Liver (tissue), 3 donors: Measurements from ENCODE around the gene CFAP97.
A peak's percentile ranks its signal among the peaks of the same experiment; 100 is the strongest.

ENCODE experiments used
- EGR1 ChIP-seq, 2 donors: IDR thresholded peaks; 2 replicates each; pipeline ENCODE4 v1.6.1; 2016 to 2018; ENCODE audit warnings: antibody characterized with exemption in 2 of 2, low read depth in 2 of 2
- FOXA1 ChIP-seq: IDR thresholded peaks from 2 replicates; pipeline ENCODE4 v1.6.1; 2016; ENCODE audit warnings: antibody characterized with exemption
- HNF4G ChIP-seq: IDR thresholded peaks from 2 replicates; pipeline ENCODE4 v1.6.1; 2016; ENCODE audit warnings: antibody characterized with exemption
- JUND ChIP-seq, 2 donors: IDR thresholded peaks; 2 replicates each; pipeline ENCODE4 v1.6.1; 2016; ENCODE audit warnings: antibody characterized with exemption in 2 of 2
- RAD21 ChIP-seq, 2 donors: IDR thresholded peaks; 2 replicates each; pipeline ENCODE4 v1.6.1; 2016; ENCODE audit warnings: antibody characterized with exemption in 2 of 2, mild to moderate bottlenecking in 2 of 2
- RXRA ChIP-seq, 2 donors: IDR thresholded peaks; 2 replicates each; pipeline ENCODE4 v1.6.1; 2017 to 2018; ENCODE audit warnings: antibody characterized with exemption in 2 of 2, mild to moderate bottlenecking in 1 of 2
- SP1 ChIP-seq: IDR thresholded peaks from 2 replicates; pipeline ENCODE4 v1.6.1; 2018; ENCODE audit warnings: antibody characterized with exemption, mild to moderate bottlenecking
- TAF1 ChIP-seq: conservative IDR thresholded peaks from 2 replicates; pipeline ENCODE4 v1.6.1; 2016; ENCODE audit warnings: antibody characterized with exemption, mild to moderate bottlenecking
- TF ChIP-seq, protein P1 (sequence below): fragments of 150-350 bp; IDR thresholded peaks from 2 replicates; pipeline ENCODE4 v1.5.1; 2017; ENCODE audit warnings: improper control_type of control experiment, low read depth, low read length; ENCODE audit not compliant: missing input control
- TF ChIP-seq, protein P2 (sequence below): IDR thresholded peaks from 2 replicates; pipeline ENCODE4 v1.6.1; 2016; ENCODE audit warnings: antibody characterized with exemption
- TF ChIP-seq, protein P3 (sequence below): IDR thresholded peaks from 2 replicates; pipeline ENCODE4 v1.6.1; 2016; ENCODE audit warnings: antibody characterized with exemption, mild to moderate bottlenecking
- TF ChIP-seq, protein P4 (sequence below): IDR thresholded peaks from 2 replicates; pipeline ENCODE4 v1.6.1; 2016; ENCODE audit warnings: antibody characterized with exemption
- donor health status: healthy.
- donor health status: healthy.

DNA sequence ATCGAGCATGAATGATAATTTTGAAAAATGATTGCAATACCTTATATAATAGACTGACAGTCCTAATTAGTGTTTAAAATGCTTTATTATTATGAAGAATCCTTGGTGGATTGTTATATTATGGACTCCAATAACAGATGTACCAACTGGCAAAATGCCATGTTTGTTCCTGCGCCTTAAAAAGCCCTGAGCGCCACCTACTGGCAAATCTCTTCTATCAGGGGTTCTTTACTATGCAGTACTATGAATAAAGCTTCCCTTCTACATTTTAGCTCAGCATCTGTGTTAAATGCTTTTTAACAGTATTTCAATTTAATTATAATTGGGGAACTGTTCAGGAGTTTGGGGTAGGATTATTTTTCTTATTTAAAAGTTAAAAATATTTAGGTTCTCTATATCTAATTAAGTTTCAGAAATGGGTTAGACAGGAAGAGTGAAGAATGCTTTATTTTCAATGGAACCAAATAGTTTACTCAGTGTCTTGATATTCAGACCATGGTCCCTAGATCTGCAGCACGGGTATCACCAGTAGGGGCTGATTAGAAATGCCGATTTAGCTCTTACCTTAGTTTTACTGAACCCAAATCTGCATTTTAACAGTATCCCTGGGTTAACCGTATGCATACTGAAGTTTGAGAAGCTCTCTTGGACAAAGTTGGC, 20.0 kb downstream of the CFAP97 start:
- TF ChIP-seq, protein P1, sequence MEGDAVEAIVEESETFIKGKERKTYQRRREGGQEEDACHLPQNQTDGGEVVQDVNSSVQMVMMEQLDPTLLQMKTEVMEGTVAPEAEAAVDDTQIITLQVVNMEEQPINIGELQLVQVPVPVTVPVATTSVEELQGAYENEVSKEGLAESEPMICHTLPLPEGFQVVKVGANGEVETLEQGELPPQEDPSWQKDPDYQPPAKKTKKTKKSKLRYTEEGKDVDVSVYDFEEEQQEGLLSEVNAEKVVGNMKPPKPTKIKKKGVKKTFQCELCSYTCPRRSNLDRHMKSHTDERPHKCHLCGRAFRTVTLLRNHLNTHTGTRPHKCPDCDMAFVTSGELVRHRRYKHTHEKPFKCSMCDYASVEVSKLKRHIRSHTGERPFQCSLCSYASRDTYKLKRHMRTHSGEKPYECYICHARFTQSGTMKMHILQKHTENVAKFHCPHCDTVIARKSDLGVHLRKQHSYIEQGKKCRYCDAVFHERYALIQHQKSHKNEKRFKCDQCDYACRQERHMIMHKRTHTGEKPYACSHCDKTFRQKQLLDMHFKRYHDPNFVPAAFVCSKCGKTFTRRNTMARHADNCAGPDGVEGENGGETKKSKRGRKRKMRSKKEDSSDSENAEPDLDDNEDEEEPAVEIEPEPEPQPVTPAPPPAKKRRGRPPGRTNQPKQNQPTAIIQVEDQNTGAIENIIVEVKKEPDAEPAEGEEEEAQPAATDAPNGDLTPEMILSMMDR: peak; percentile 67
- TF ChIP-seq EGR1 (IDR thresholded peaks at IDR 0.05; ENCODE audit: low read depth in 2 of 2) (no peak), JUND (IDR thresholded peaks at IDR 0.05) (no peak), SP1 (no peak), HNF4G (no peak), RAD21 (IDR thresholded peaks at IDR 0.05) (peak; percentile 83 to 87), FOXA1 (no peak), TAF1 (no peak), RXRA (IDR thresholded peaks at IDR 0.05) (no peak)
- TF ChIP-seq, protein P2, sequence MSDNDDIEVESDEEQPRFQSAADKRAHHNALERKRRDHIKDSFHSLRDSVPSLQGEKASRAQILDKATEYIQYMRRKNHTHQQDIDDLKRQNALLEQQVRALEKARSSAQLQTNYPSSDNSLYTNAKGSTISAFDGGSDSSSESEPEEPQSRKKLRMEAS: no peak
- TF ChIP-seq, protein P3, sequence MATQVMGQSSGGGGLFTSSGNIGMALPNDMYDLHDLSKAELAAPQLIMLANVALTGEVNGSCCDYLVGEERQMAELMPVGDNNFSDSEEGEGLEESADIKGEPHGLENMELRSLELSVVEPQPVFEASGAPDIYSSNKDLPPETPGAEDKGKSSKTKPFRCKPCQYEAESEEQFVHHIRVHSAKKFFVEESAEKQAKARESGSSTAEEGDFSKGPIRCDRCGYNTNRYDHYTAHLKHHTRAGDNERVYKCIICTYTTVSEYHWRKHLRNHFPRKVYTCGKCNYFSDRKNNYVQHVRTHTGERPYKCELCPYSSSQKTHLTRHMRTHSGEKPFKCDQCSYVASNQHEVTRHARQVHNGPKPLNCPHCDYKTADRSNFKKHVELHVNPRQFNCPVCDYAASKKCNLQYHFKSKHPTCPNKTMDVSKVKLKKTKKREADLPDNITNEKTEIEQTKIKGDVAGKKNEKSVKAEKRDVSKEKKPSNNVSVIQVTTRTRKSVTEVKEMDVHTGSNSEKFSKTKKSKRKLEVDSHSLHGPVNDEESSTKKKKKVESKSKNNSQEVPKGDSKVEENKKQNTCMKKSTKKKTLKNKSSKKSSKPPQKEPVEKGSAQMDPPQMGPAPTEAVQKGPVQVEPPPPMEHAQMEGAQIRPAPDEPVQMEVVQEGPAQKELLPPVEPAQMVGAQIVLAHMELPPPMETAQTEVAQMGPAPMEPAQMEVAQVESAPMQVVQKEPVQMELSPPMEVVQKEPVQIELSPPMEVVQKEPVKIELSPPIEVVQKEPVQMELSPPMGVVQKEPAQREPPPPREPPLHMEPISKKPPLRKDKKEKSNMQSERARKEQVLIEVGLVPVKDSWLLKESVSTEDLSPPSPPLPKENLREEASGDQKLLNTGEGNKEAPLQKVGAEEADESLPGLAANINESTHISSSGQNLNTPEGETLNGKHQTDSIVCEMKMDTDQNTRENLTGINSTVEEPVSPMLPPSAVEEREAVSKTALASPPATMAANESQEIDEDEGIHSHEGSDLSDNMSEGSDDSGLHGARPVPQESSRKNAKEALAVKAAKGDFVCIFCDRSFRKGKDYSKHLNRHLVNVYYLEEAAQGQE: no peak
- TF ChIP-seq, protein P4, sequence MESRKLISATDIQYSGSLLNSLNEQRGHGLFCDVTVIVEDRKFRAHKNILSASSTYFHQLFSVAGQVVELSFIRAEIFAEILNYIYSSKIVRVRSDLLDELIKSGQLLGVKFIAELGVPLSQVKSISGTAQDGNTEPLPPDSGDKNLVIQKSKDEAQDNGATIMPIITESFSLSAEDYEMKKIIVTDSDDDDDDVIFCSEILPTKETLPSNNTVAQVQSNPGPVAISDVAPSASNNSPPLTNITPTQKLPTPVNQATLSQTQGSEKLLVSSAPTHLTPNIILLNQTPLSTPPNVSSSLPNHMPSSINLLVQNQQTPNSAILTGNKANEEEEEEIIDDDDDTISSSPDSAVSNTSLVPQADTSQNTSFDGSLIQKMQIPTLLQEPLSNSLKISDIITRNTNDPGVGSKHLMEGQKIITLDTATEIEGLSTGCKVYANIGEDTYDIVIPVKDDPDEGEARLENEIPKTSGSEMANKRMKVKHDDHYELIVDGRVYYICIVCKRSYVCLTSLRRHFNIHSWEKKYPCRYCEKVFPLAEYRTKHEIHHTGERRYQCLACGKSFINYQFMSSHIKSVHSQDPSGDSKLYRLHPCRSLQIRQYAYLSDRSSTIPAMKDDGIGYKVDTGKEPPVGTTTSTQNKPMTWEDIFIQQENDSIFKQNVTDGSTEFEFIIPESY: no peak
